ENCODE data around the gene FLNB. TPM values are rescaled to one million over a fixed set of nuclear protein-coding genes. Genes with fewer than 3 reads are reported as not detected.
A peak's percentile ranks its signal among the peaks of the same experiment; 100 is the strongest.

Gene FLNB
- total and polyA plus RNA-seq, 2 of the 13 experiments (the other 11 are each of a cell fraction or from before 2014, with no cell fraction given): 106 to 130 TPM

DNA sequence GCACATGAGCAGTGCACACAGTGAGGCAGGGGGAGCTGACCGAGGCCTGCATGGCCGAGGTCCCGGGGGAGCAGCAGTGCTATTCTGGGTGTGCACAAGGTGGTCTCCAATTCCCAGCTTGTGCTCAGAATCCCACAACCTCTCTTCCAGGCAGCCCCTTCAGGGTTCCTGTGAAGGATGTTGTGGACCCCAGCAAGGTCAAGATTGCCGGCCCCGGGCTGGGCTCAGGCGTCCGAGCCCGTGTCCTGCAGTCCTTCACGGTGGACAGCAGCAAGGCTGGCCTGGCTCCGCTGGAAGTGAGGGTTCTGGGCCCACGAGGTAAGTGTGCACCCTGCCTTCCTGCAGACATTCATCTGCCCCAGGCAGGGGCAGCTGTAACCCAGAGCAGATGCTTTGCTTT, 122.4 kb downstream of the FLNB start:
- TF ChIP-seq POLR2G (IDR thresholded peaks at IDR 0.05; ENCODE audit: low read depth, low read length) (0 out of 2 replicates have a peak, but pooled peaks have one; percentile 4), GABPB1 (CRISPR knock-in tag; IDR thresholded peaks at IDR 0.05) (no peak)
- FAIRE-seq (no peak), ATAC-seq (no peak; the same call in 1 of the 3 replicates), DNase-seq (ENCODE audit: low spot score) (no peak)
- Histone ChIP-seq H3K79me2 (ENCODE audit: insufficient read depth, low read length) (peaks cover 3% of the 10 kb centered on the region), H3K9ac (ENCODE audit: insufficient read depth, low read depth, low read length) (no peak overlapping the region), H3K4me3 (replicated peaks in 1 of 3; ENCODE audit: insufficient read depth in 1 of 3, low read depth in 2 of 3, low read length in 3 of 3) (no peak overlapping the region), H2AFZ (ENCODE audit: low read length) (no peak overlapping the region), H3K36me3 (replicated peaks in 1 of 2; ENCODE audit: control insufficient read depth in 1 of 2, insufficient read depth in 2 of 2, low read length in 2 of 2) (peaks cover 54 to 92% of the 10 kb centered on the region in 2 experiments), H3K9me3 (ENCODE audit: low read length) (no peaks in the 10 kb centered on the region), H3K27me3 (ENCODE audit: control insufficient read depth in 1 of 2, insufficient read depth in 2 of 2, low read length in 2 of 2) (no peaks in the 10 kb centered on the region), H3K4me2 (ENCODE audit: low read depth, low read length) (no peak overlapping the region), H3K27ac (ENCODE audit: extremely low read length, insufficient read depth, low read length) (no peak overlapping the region), H3K4me1 (ENCODE audit: insufficient read depth, low read length) (no peaks in the 10 kb centered on the region), H4K20me1 (ENCODE audit: insufficient read depth, low read length) (peaks cover 9% of the 10 kb centered on the region)
- ChIA-PET POLR2A (no interaction called here), CTCF (ENCODE audit: low intra/inter-chr PET ratio, low total read pairs) (no interaction called here)
- in situ Hi-C loops (cut with HindIII; ENCODE audit: extremely low pct_ligation_motif_present, low pct_unique_long_range_greater_than_20kb): no loop called here
- no TSS peak for BruUV-seq (replicated peaks)
- intact Hi-C loops (cut with micrococcal nuclease; ENCODE audit: unreplicated experiment): no loop called here
- WGBS (ENCODE audit: low lambda C conversion rate): 100% methylated on average over 8 of the region's 11 CpGs

DNA sequence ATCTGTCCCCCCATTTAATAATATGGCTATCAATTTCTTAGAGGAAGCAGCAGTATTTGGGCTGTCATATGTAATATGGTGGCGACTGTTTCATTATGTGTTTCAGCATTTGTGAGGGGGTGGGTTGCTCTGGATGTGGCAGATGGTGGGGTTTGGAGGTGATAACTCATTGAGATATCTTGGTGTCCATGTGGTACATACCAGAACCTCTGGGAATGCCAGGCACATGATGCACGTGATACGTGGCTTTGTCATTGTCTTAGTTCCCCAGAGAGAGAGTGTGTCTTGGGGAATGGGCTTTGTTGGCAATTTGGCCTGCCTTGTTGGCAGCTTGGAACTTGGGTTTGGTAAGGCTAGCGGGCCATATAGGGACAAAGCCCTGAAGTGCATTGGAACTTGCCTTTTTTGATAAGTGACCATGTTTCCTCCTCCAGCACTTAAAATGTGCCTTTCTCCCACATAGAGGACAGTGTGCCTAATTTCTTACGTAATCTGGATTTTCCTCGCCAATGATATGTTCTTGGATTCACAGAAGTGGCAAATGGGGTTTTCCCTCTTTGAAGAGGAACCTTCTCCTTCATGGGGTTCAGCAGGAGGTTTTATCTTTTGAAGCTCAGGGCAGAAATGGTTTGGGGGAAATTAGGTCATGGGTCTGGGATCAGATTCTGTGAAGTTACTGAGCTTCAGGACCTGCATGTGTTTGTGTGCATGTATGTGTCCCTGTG, 123.0 kb downstream of the FLNB start:
- Histone ChIP-seq H3K4me3 (replicated peaks in 1 of 3; ENCODE audit: insufficient read depth in 1 of 3, low read depth in 2 of 3, low read length in 3 of 3) (no peak overlapping the region), H3K27me3 (ENCODE audit: control insufficient read depth in 1 of 2, insufficient read depth in 2 of 2, low read length in 2 of 2) (no peaks in the 10 kb centered on the region), H3K4me2 (ENCODE audit: low read depth, low read length) (no peak overlapping the region), H3K9ac (ENCODE audit: insufficient read depth, low read depth, low read length) (no peak overlapping the region), H4K20me1 (ENCODE audit: insufficient read depth, low read length) (peaks cover 9% of the 10 kb centered on the region), H3K27ac (ENCODE audit: extremely low read length, insufficient read depth, low read length) (no peak overlapping the region), H3K9me3 (ENCODE audit: low read length) (no peaks in the 10 kb centered on the region), H3K79me2 (ENCODE audit: insufficient read depth, low read length) (peaks cover 3% of the 10 kb centered on the region), H3K4me1 (ENCODE audit: insufficient read depth, low read length) (no peaks in the 10 kb centered on the region), H3K36me3 (replicated peaks in 1 of 2; ENCODE audit: control insufficient read depth in 1 of 2, insufficient read depth in 2 of 2, low read length in 2 of 2) (peaks cover 57 to 92% of the 10 kb centered on the region in 2 experiments), H2AFZ (ENCODE audit: low read length) (no peak overlapping the region)
- intact Hi-C loops (cut with micrococcal nuclease; ENCODE audit: unreplicated experiment) (no loop called here), in situ Hi-C loops (cut with HindIII; ENCODE audit: extremely low pct_ligation_motif_present, low pct_unique_long_range_greater_than_20kb) (no loop called here)
- no peak for FAIRE-seq
- ATAC-seq: no peak
- 97% methylated on average over 6 of the region's 6 CpGs for WGBS (ENCODE audit: low lambda C conversion rate)
- CTCF ChIA-PET (ENCODE audit: low intra/inter-chr PET ratio, low total read pairs): no interaction called here
- POLR2A ChIA-PET: no interaction called here
- TF ChIP-seq RAD51 (IDR thresholded peaks at IDR 0.05; ENCODE audit: borderline replicate concordance): no peak
- TF ChIP-seq POLR2G (IDR thresholded peaks at IDR 0.05; ENCODE audit: low read depth, low read length): 0 out of 2 replicates have a peak, but pooled peaks have one; percentile 9
- no peak for TF ChIP-seq ZBTB43 (CRISPR knock-in tag; conservative IDR thresholded peaks at IDR 0.05)
- 0 out of 2 replicates have a peak, but pooled peaks have one; percentile 10 for TF ChIP-seq CEBPB (IDR thresholded peaks at IDR 0.05; ENCODE audit: borderline replicate concordance, low read depth, low read length)
- TF ChIP-seq ZNF670 (CRISPR knock-in tag; IDR thresholded peaks at IDR 0.05; ENCODE audit: borderline replicate concordance): no peak
- TF ChIP-seq ZNF878 (CRISPR knock-in tag; IDR thresholded peaks at IDR 0.05): no peak
- TF ChIP-seq, protein P1, sequence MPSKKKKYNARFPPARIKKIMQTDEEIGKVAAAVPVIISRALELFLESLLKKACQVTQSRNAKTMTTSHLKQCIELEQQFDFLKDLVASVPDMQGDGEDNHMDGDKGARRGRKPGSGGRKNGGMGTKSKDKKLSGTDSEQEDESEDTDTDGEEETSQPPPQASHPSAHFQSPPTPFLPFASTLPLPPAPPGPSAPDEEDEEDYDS (CRISPR knock-in tag; IDR thresholded peaks at IDR 0.05): no peak
- DNase-seq (ENCODE audit: low spot score): no peak
- no TSS peak for BruUV-seq (replicated peaks)
